Testis (tissue), 3 donors: ENCODE data around the gene IRF3. TPM values are rescaled to one million over a fixed set of nuclear protein-coding genes. Genes with fewer than 3 reads are reported as not detected.

Experiments used
- DNase-seq: peaks from one replicate; pipeline ENCODE4 v3.0.0-alpha.2; 2019
- H3K27ac ChIP-seq, 2 donors: fragments of 200-600 bp; sonication (generic); one replicate each; pipeline ENCODE4 v1.5.1; 2019
- H3K27me3 ChIP-seq: fragments of 200-600 bp; sonication (generic); one replicate; pipeline ENCODE4 v1.5.1; 2019
- H3K36me3 ChIP-seq: fragments of 200-600 bp; sonication (generic); one replicate; pipeline ENCODE4 v1.5.1; 2017; ENCODE audit warnings: low read depth; ENCODE audit errors: missing control alignments
- H3K4me1 ChIP-seq: fragments of 200-600 bp; sonication (generic); one replicate; pipeline ENCODE4 v1.5.1; 2019
- H3K4me3 ChIP-seq, 2 donors: fragments of 200-600 bp; sonication (generic); one replicate each; pipeline ENCODE4 v1.5.1; 2017 to 2019
- H3K9me3 ChIP-seq: fragments of 200-600 bp; sonication (generic); one replicate; pipeline ENCODE4 v1.5.1; 2017
- CTCF ChIP-seq, 3 experiments: fragments of 450-650 bp in 2 of 3; fragments of 200-600 bp in 1 of 3; sonication (generic) in 1 of 3; IDR thresholded peaks; one replicate each; pipeline ENCODE4 v1.5.1; 2016 to 2019; ENCODE audit warnings: antibody characterized with exemption in 3 of 3, mild to moderate bottlenecking in 2 of 3, moderate library complexity in 1 of 3
- POLR2A ChIP-seq: fragments of 450-650 bp; IDR thresholded peaks from one replicate; pipeline ENCODE4 v1.6.1; 2017; ENCODE audit warnings: antibody characterized with exemption, mild to moderate bottlenecking, moderate library complexity
- WGBS, 2 donors: methylation state at CpG; one replicate each; pipeline ENCODE4 v1.1.5; 2018; 5-methylcytosine and 5-hydroxymethylcytosine counted together
- intact Hi-C: fragments of 100-400 bp; cut with DNase I; formaldehyde crosslinking; loops from one replicate; pipeline ENCODE4 v1.15.1; 2023; ENCODE audit warnings: low total_unique reads
- polyA plus RNA-seq: library from polyadenylated mRNA; stranded (reverse); fragments of 350-450 nt; fragmentation: Illumina TruSeq; extraction: RNeasy Lipid Tissue Mini Kit (QIAGEN cat#74804); gene quantifications from one replicate; pipeline ENCODE4 v1.2.3, GENCODE V29; 2014; ENCODE audit warnings: low read depth, low replicate concordance; ENCODE audit not compliant: insufficient read depth
- total RNA-seq, 2 donors: library from RNA; depleted of rRNA; stranded (reverse); fragments of >200 nt; gene quantifications; one replicate each; pipeline ENCODE4 v1.2.3, GENCODE V29; 2016

IRF3 gene
- total and polyA plus RNA-seq, 3 donors from 2014 or later = 34.9 to 51.6 (median 50.1) TPM

GRCh38 chr19:49690656-49691242 lies 25.1 kb upstream of the IRF3 start, which contains the start of gene CPT1C:
TSS of gene CPT1C (plus strand) at chr19:49691116. CDS start at chr19:49692253, 1,137 bp downstream.
- H3K4me3 ChIP-seq = peak within 1 kb of the TSS; percentile 47 to 56
- no peak for TF ChIP-seq CTCF (IDR thresholded peaks at IDR 0.05)
- H3K36me3 ChIP-seq = no peaks in the 10 kb centered on the region
- H3K9me3 ChIP-seq = no peaks in the 10 kb centered on the region
- intact Hi-C loops = no loop called here
- H3K4me1 ChIP-seq = peaks cover 22% of the 10 kb centered on the region
- H3K27me3 ChIP-seq = no peaks in the 10 kb centered on the region
- peak; percentile 82 for DNase-seq
- H3K27ac ChIP-seq = peak within 1 kb of the TSS; percentile 45 to 84
- 5 to 13% methylated on average over 31 to 38 of the region's 38 CpGs for WGBS, 2 donors

GRCh38 chr19:49690079-49690655 lies 24.5 kb upstream of the IRF3 start:
- intact Hi-C loops = no loop called here
- Histone ChIP-seq H3K27me3 (no peaks in the 10 kb centered on the region), H3K27ac (peak overlapping the region; percentile 45 to 84), H3K4me3 (peak overlapping the region; percentile 47 to 56), H3K9me3 (no peaks in the 10 kb centered on the region), H3K36me3 (no peaks in the 10 kb centered on the region), H3K4me1 (peaks cover 27% of the 10 kb centered on the region)
- TF ChIP-seq POLR2A (no peak), CTCF (IDR thresholded peaks at IDR 0.05) (peak in 1 of 3 experiments; percentile 7)
- no peak for DNase-seq
- 24 to 26% methylated on average over 30 to 39 of the region's 39 CpGs for WGBS, 2 donors

GRCh38 chr19:49689133-49690078 lies 23.7 kb upstream of the IRF3 start, which contains the start of gene ADM5:
TSS of gene ADM5 (plus strand) at chr19:49689594. CDS start at chr19:49689838, 244 bp downstream.
- intact Hi-C loops = no loop called here
- Histone ChIP-seq H3K9me3 (no peaks in the 10 kb centered on the region), H3K4me3 (peak within 1 kb of the TSS; percentile 47 to 56), H3K4me1 (peaks cover 31% of the 10 kb centered on the region), H3K36me3 (no peaks in the 10 kb centered on the region), H3K27me3 (no peaks in the 10 kb centered on the region), H3K27ac (peak within 1 kb of the TSS; percentile 45 to 84)
- DNase-seq = no peak
- no peak for TF ChIP-seq POLR2A
- TF ChIP-seq CTCF (IDR thresholded peaks at IDR 0.05) = peak in 2 of 3 experiments; percentile 25 to 26
- 36 to 53% methylated on average over 42 to 54 of the region's 54 CpGs for WGBS, 2 donors

- no peak for DNase-seq
- H3K27ac ChIP-seq = peak overlapping the region in 1 of 2 donors; percentile 30
- H3K36me3 ChIP-seq = no peaks in the 10 kb centered on the region
- TF ChIP-seq POLR2A = no peak
- TF ChIP-seq CTCF (IDR thresholded peaks at IDR 0.05) = no peak
- no peaks in the 10 kb centered on the region for H3K9me3 ChIP-seq
- peaks cover 31% of the 10 kb centered on the region for H3K4me1 ChIP-seq
- WGBS, 2 donors = 69 to 82% methylated on average over 12 of the region's 12 CpGs
- no peaks in the 10 kb centered on the region for H3K27me3 ChIP-seq
- no peak overlapping the region for H3K4me3 ChIP-seq
- intact Hi-C loops = no loop called here
These were observed 23.0 kb upstream of the IRF3 start for GRCh38 chr19:49688531-49689132.
